Measurements from ENCODE around the gene PCYT1A. TPM values are rescaled to one million over a fixed set of nuclear protein-coding genes. Genes with fewer than 3 reads are reported as not detected.

The PCYT1A gene
- total and polyA plus RNA-seq, 2 of the 13 experiments (the other 11 are each of a cell fraction or from before 2014, with no cell fraction given) = 26.4 to 45.3 TPM

GRCh38 chr3:196214783-196215441 is 72.6 kb downstream of the PCYT1A start (continued):
- TF ChIP-seq ATF3 (CRISPR knock-in tag; IDR thresholded peaks at IDR 0.05) (peak; percentile 65; the same call in 1 of the 2 replicates), PHF5A (CRISPR knock-in tag; IDR thresholded peaks at IDR 0.05; ENCODE audit: low read depth, unreplicated experiment) (no peak), ATF2 (CRISPR knock-in tag; IDR thresholded peaks at IDR 0.05) (peak; percentile 70; the same call in 1 of the 2 replicates), RAD21 (CRISPR knock-in tag; IDR thresholded peaks at IDR 0.05) (no peak), ZNF18 (CRISPR knock-in tag; IDR thresholded peaks at IDR 0.05; ENCODE audit: insufficient replicate concordance) (peak; percentile 64), HDAC1 (CRISPR knock-in tag; IDR thresholded peaks at IDR 0.05) (peak; percentile 97), TAF1 (CRISPR knock-in tag; IDR thresholded peaks at IDR 0.05) (0 out of 2 replicates have a peak, but pooled peaks have one; percentile 16), MEIS2 (CRISPR knock-in tag; IDR thresholded peaks at IDR 0.05) (peak; percentile 76; the same call in 1 of the 2 replicates), AFF4 (CRISPR knock-in tag; IDR thresholded peaks at IDR 0.05) (no peak), MYNN (CRISPR knock-in tag; IDR thresholded peaks at IDR 0.05; ENCODE audit: low read depth) (no peak), ZNF772 (CRISPR knock-in tag; IDR thresholded peaks at IDR 0.05) (peak; percentile 54; the same call in 1 of the 2 replicates), ZMYM3 (CRISPR knock-in tag; IDR thresholded peaks at IDR 0.05) (peak; percentile 75; the same call in 1 of the 2 replicates), ZNF670 (CRISPR knock-in tag; IDR thresholded peaks at IDR 0.05; ENCODE audit: borderline replicate concordance) (peak; percentile 68; the same call in 1 of the 2 replicates), YY1 (IDR thresholded peaks at IDR 0.05; ENCODE audit: insufficient read depth, insufficient replicate concordance, low read depth, low read length) (peak; percentile 5), ZNF430 (CRISPR knock-in tag; IDR thresholded peaks at IDR 0.05) (no peak; the same call in 1 of the 2 replicates), ZNF33B (CRISPR knock-in tag; IDR thresholded peaks at IDR 0.05) (peak; percentile 94; the same call in 1 of the 2 replicates), PBX3 (CRISPR knock-in tag; IDR thresholded peaks at IDR 0.05; ENCODE audit: borderline replicate concordance) (no peak), ZNF367 (CRISPR knock-in tag; IDR thresholded peaks at IDR 0.05; ENCODE audit: borderline replicate concordance) (no peak), PAWR (CRISPR knock-in tag; IDR thresholded peaks at IDR 0.05; ENCODE audit: borderline replicate concordance) (no peak), ZNF766 (CRISPR knock-in tag; IDR thresholded peaks at IDR 0.05; ENCODE audit: borderline replicate concordance) (no peak), ZNF879 (CRISPR knock-in tag; IDR thresholded peaks at IDR 0.05) (no peak)
